Measurements from ENCODE around the gene DEPDC5.

Gene DEPDC5

DNA sequence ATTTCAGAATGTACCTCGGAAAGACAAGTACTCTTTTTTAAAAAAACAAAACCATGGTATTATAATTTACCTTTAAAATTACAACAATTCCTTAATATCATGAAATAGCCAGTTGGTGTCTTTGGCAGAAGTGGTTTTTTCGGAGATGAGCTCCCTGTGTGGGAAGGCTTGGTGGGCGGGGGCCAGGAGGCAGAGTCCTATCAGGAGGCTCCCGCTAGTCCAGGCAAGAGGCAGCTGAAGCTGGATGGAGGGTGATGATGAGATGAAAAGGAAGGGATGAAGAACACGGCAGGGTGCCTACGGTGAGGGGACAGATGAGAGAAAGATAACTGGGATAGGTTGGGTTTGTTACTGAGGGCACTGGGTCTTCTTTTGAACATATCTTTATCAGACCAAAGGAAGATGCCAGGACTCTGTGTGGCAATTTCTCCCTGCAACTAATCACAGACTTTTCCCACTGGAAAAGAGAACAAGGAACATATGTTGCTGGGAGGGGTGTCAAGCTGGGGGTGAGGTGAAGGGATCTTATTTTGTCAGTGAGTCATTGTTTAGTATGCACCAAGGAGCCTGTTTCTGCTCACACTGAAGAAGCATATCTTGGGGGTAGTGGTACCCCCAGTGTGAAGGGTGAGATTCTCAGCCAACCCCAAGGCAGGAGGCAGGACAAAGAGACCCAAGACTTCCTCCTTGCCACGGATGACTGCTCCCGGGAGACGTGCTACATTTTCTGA is 99.0 kb downstream of the DEPDC5 start:
- no peak for DNase-seq

GRCh38 chr22:31853736-31854495 is 100.1 kb downstream of the DEPDC5 start:
- ATAC-seq (no peak), DNase-seq (no peak)

More for the DNA sequence above, 99.0 kb downstream of the DEPDC5 start:
- no peak for ATAC-seq

DNA sequence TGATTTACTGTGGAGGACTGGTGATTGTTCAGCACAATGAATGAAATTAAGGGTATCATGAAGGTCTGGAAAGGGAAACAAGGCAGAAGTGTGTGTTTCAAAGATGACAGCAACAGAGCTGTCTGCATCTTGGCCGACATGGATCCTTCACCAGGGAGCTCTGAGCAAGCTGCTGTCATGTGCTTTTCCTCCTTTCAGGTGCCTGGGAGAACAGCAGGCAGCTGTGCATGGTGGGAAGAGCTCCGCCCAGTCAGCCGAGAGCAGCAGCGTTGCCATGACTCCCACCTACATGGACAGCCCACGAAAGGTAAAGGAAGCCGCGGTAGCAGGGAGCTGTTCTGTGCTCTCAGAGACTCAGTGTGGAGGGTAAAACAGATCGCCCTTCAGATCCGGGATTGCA is 103.4 kb downstream of the DEPDC5 start:
- DNase-seq (no peak), ATAC-seq (no peak)

DNA sequence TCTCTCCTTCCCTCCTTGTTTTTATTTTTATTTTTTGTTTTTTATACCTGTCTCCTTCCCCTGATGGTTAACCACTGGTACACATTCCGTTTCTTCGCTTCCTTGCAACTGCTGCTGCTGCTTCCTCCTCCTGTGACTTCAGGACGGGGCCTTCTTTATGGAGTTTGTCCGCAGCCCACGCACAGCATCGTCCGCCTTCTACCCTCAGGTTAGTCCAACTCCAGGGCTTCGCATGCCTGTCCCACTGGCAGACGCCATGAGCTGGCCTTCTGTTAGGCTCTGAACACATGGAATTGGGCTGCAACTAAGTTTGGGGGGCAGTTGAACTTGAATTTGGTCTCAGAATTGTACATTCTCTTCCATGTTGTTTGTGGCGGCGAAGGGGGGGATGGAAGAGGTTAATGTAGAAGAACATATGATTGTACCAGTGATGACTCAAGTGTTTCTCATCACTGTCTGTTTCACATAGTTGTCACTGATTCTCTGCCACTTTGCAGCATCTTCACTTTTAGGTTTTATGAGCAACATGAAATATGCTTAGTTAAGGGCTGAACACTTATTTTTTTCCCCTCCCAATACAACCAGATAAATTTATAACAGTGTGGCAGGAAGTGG is 107.5 kb downstream of the DEPDC5 start:
- ATAC-seq (peak; percentile 40), DNase-seq (no peak)

DNA sequence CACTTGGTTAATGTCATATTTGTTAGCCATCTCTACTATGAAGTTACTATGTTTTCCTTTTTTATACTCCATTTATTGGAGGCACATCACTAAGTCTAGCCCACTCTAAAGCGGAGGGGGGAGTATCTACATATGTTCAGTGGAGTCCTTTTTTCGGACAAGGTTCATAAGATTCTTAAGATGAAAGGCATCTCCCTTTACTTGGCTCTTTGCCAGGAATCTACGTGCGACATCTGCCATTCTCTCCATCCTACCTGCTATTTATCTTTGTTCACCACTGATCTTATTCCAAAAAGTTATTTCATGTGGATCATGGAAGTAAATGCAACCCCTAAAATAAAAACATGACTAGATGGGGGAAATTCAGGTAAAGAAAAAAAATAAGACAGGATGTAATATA is 113.1 kb downstream of the DEPDC5 start:
- no peak for DNase-seq
- ATAC-seq, result no peak

- ATAC-seq (no peak), DNase-seq (no peak)
Measured at GRCh38 chr22:31867386-31868153, 113.8 kb downstream of the DEPDC5 start.

GRCh38 chr22:31869739-31870138 is 115.9 kb downstream of the DEPDC5 start:
- no peak for DNase-seq
- ATAC-seq, result no peak

- ATAC-seq (no peak), DNase-seq (no peak)
Measured at GRCh38 chr22:31870890-31871289, 117.1 kb downstream of the DEPDC5 start.

DNA sequence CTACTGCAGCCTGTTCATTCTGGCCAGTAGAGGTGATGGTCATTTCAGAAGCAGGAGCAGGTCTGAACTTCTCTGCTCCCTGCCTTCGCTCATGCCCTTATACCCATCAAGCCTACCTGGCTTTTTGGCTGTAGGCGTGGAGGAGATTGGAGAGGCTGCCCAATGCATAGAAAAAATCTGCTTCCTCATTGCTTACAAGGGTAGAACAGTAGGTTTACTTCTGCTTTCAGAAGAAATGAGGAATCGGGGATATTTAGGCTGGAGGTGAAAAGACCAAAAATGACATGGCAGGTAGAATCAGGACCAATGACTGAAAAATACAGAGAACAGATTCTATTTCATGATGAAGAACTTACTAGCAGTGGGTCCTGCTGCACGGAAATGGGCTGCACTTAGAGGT is 117.7 kb downstream of the DEPDC5 start:
- no peak for DNase-seq
- ATAC-seq, result no peak

DNA sequence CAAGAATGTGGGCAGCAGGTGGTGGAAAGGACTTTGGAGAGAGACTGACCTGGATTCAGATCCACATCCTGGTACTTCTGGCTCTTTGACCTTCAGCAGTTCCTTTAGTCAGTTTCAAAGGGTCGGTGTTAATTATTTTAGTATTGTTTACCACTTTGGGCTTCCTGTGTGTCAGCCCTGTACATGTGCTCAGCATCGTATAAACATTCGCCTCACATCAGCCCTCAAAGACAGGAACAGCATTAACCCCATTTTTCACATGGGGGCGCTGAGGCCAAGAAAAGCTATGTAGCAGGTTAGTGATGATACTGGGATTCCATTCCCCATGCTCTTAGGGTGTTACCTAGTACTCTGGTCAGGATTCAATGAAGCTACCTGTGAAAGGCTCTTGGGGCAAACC is 118.4 kb downstream of the DEPDC5 start:
- ATAC-seq, result no peak
- DNase-seq, result no peak

DNA sequence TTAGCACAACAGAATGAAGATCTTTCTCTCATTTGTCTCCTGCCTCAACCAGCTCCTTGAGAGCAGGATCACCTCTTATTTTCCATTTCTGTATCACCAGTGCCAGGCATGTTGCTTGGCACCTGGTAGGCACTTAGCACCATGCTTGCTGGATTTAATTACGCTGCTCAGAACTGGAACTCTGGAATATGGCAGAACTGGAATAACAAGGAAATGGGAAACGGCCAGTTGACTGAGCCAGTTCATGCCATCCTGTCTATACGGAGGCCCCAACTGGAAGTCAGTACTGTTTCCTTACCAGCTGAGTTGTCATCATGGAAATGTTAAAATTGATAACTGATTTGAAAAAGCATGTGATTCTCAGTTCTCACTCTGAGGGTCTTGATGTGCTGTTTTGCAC is 121.0 kb downstream of the DEPDC5 start:
- no peak for DNase-seq
- no peak for ATAC-seq

DNA sequence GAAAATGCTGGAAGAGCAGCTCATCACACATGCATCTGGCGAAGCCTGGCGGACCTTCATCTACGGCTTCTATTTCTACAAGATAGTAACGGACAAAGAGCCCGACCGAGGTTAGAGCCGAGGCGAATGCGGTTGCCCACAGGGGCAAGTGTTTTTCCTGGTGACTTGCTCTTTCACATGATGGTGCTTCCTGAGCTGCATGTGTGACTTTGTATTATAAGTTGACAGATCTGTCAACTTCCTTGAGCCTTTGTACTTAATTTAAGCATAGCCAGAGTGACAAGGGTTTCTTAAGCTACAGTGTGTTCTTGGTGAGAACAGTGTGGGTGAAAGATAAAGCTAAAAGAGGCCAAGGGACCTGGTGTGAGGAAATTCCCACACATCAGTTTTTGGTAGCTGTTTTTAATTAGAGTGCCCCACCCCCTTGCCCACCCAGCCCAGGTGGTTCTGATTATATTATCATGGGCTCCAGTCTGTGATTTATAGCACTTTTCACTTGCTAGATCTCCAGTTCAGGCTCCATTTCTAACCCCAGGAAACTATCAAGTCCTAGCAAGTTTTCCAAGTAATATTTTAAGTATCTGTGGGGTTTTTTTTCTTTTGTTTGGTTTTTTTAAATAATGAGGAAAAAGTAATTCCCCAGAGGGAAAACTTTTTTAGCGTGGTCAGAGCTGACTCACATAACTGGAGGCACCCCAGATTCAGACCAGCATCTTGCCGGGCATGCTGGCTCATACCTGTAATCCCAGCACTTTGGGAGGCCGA is 122.5 kb downstream of the DEPDC5 start:
- ATAC-seq (no peak), DNase-seq (no peak)

DNA sequence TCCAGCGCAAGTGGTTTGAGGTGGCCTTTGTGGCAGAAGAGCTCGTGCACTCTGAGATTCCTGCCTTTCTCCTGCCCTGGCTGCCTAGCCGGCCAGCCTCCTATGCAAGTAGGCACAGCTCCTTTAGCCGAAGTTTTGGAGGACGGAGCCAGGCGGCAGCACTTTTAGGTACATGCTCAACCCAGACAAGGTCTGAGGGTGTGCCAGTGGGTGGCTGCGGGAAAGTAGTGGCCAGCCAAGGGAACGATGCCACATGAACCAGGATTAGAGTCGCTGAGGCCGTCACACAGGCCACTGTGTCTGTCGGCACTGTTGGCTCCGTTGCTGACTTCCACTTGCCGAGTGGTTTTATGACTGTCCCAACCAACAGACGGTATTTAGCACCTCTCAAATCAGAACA is 125.8 kb downstream of the DEPDC5 start:
- ATAC-seq (no peak), DNase-seq (no peak)

DNA sequence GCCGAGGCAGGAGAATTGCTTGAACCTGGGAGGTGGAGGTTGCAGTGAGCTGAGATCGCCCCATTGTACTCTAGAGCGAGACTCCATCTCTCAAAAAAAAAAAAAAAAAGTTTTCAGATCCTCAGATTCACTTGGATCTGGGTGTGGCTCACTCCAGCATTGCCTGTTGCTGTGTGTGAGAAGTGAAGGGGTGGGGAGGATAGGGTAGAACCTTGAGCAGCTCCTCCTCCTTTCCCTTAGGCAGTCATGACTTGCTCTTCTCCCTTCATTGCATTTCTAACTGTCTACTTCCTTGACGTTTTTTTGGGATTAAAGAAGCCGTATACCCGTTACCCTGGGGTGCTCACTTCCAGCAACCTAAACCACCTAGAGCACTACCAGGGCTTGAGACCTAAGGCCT is 127.4 kb downstream of the DEPDC5 start:
- no peak for DNase-seq
- no peak for ATAC-seq

DNA sequence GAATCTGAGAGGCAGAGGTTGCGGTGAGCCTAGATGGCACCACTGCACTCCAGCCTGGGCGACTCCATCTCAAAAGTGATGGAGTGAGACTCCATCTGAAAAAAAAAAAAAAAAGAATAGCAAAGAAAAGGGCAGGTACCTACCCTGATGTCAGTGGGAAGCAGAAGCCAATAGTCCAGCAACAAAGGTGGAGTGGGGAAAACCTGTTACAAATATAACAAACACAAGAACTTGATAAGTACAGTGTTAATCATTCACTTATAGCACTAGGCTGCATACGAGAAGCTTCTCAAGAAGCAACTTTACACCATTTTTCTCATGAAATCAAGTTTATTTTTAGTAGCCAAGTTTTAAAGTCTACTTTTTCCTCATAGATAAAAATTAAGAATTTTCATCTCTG is 128.0 kb downstream of the DEPDC5 start:
- DNase-seq (no peak), ATAC-seq (no peak)

GRCh38 chr22:31882971-31883370 is 129.2 kb downstream of the DEPDC5 start:
- DNase-seq (no peak), ATAC-seq (no peak)

DNA sequence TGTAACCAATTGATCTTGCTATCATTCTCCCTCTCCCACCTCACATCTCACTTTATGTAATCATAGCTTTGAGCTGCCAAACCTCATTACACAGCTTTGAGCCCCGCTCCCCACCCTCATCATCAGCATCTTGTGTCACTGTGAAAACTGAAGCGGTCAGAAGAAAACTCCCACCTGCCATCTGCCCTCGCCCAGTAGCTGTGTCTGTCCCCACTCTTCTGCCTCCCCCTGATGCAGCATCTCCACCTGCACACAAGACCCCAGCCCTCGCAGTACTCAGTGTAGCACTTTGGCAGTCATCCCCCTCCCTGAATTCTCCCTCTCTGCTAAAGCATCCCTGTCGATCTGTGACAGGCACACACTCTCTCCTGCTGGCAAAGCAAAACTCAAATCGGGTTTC is 130.2 kb downstream of the DEPDC5 start:
- ATAC-seq, result no peak
- DNase-seq, result no peak

GRCh38 chr22:31891366-31892079 is 137.7 kb downstream of the DEPDC5 start:
- DNase-seq (no peak), ATAC-seq (no peak)

DNA sequence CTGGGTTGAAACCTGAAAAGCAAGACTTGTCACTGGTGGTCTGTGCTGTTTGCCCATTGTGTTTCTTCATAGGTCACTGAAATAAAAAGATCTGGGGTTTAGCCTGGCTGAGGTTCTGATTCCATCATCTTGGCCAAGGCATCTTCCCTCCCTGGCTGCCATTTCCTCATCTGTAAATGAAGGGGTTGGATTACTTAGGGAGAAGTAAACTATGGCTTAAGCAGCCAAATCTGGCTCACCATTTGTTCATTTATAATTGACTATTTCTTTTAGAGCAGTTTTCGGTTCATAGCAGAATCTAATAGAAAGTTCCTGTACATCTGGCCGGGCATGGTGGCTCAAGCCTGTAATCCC is 138.2 kb downstream of the DEPDC5 start:
- no peak for DNase-seq

GRCh38 chr22:31893460-31893859 is 139.6 kb downstream of the DEPDC5 start:
- DNase-seq (no peak), ATAC-seq (no peak)

More for the DNA sequence above, 138.2 kb downstream of the DEPDC5 start:
- no peak for ATAC-seq

- DNase-seq, result no peak
- no peak for ATAC-seq
Measured at GRCh38 chr22:31895411-31896123, 141.7 kb downstream of the DEPDC5 start.
